GM12878 (cell line): ENCODE data around the gene AMHR2. TPM values are rescaled to one million over a fixed set of nuclear protein-coding genes. Genes with fewer than 3 reads are reported as not detected.

Experiments
- ATAC-seq: fragments of 200-7000 bp; cut with Tn5 transposase; 3 replicates; pipeline ENCODE4 v1.9.1; 2020; ENCODE audit warnings: mild to moderate bottlenecking, moderate library complexity
- BruUV-seq: library from RNA; stranded (reverse); fragments of 400-500 nt; replicated peaks from 2 replicates; lab custom pipeline; 2021; lab: Mats Ljungman, UMichigan
- CTCF ChIA-PET: fragments of 300-600 bp; sonication (Branson Sonifier 250); formaldehyde crosslinking; extraction: SDS; loops from one replicate; lab custom pipeline; 2021; ENCODE audit warnings: inconsistent platforms; lab: Yijun Ruan, JAX
- POLR2A ChIA-PET: fragments of 350-600 bp; formaldehyde crosslinking; extraction: SDS; loops from one replicate; lab custom pipeline; 2021; ENCODE audit warnings: inconsistent platforms; lab: Charles Lee
- RAD21 ChIA-PET: fragments of 300-600 bp; sonication (Branson Sonifier 250); formaldehyde crosslinking; loops from one replicate; lab custom pipeline; 2023; ENCODE audit warnings: antibody characterized with exemption; ENCODE audit not compliant: unreplicated experiment; lab: Charles Lee
- SMC1A ChIA-PET: fragments of 300-600 bp; sonication (Branson Sonifier 250); formaldehyde crosslinking; loops from one replicate; lab custom pipeline; 2023; ENCODE audit not compliant: unreplicated experiment, uncharacterized antibody; lab: Charles Lee
- DNase-seq: peaks from one replicate; pipeline ENCODE4 v3.0.0-alpha.2; 2011; ENCODE audit warnings: low read depth, low spot score
- FAIRE-seq: peaks from 3 replicates; lab custom pipeline; 2011; peaks lifted over from hg19 to GRCh38; lab: Jason Lieb, UNC
- H2AFZ ChIP-seq: 2 replicates; pipeline ENCODE4 v1.6.0; 2011; ENCODE audit warnings: low read depth, low read length, control low read depth; ENCODE audit not compliant: control insufficient read depth
- H3K27ac ChIP-seq: 2 replicates; pipeline ENCODE4 v1.5.1; 2011; ENCODE audit warnings: control low read depth; ENCODE audit not compliant: control insufficient read depth, insufficient read depth
- H3K27me3 ChIP-seq, 2 experiments: replicated peaks in 1 of 2; 2 replicates each; pipeline versions ENCODE4 v1.6.0 to v1.6.1; 2011; ENCODE audit warnings: low read length in 1 of 2; ENCODE audit not compliant: control insufficient read depth in 2 of 2, insufficient read depth in 2 of 2
- H3K36me3 ChIP-seq, 2 experiments: 2 replicates each; pipeline ENCODE4 v1.5.1; 2011; ENCODE audit warnings: low read length in 1 of 2; ENCODE audit not compliant: control insufficient read depth in 2 of 2, insufficient read depth in 2 of 2
- H3K4me1 ChIP-seq: 2 replicates; pipeline ENCODE4 v1.6.1; 2011; ENCODE audit warnings: mild to moderate bottlenecking, low read length, moderate library complexity, mixed read lengths; ENCODE audit not compliant: control insufficient read depth, insufficient read depth
- H3K4me2 ChIP-seq: 2 replicates; pipeline ENCODE4 v1.6.0; 2011; ENCODE audit warnings: control low read depth; ENCODE audit not compliant: control insufficient read depth, insufficient read depth
- H3K4me3 ChIP-seq: fragments of 200-600 bp; sonication (generic); 2 replicates; pipeline ENCODE4 v1.5.1; 2016
- H3K79me2 ChIP-seq: 2 replicates; pipeline ENCODE4 v1.6.0; 2011; ENCODE audit warnings: low read length; ENCODE audit not compliant: control insufficient read depth, insufficient read depth
- H3K9ac ChIP-seq: 2 replicates; pipeline ENCODE4 v1.8.0; 2011; ENCODE audit warnings: low read length, control low read depth, mixed read lengths; ENCODE audit not compliant: control insufficient read depth, insufficient read depth
- H3K9me3 ChIP-seq: replicated peaks from 3 replicates; pipeline ENCODE4 v1.5.1; 2011; ENCODE audit warnings: mild to moderate bottlenecking, low read length; ENCODE audit not compliant: control insufficient read depth, insufficient read depth
- H4K20me1 ChIP-seq: 2 replicates; pipeline ENCODE4 v1.6.0; 2011; ENCODE audit not compliant: control insufficient read depth, insufficient read depth
- CBX5 ChIP-seq: sonication (generic); IDR thresholded peaks from 2 replicates; pipeline ENCODE4 v1.6.1; 2016; ENCODE audit warnings: low read depth, moderate library complexity, mild to moderate bottlenecking, inconsistent platforms
- GATAD2B ChIP-seq: fragments of 450-650 bp; conservative IDR thresholded peaks from 2 replicates; pipeline ENCODE4 v1.6.1; 2017; ENCODE audit warnings: low read depth, mild to moderate bottlenecking, moderate library complexity
- NFYB ChIP-seq: IDR thresholded peaks from 2 replicates; pipeline ENCODE4 v1.6.1; 2011; ENCODE audit warnings: low read depth, mild to moderate bottlenecking, low read length, improper control_type of control experiment, moderate library complexity; ENCODE audit not compliant: insufficient read depth
- POU2F2 ChIP-seq: IDR thresholded peaks from 3 replicates; pipeline ENCODE4 v1.6.1; 2011; ENCODE audit warnings: low read depth, mild to moderate bottlenecking, low read length, borderline replicate concordance
- REST ChIP-seq: IDR thresholded peaks from 2 replicates; pipeline ENCODE4 v1.6.1; 2012; ENCODE audit warnings: mild to moderate bottlenecking, low read depth, low read length
- TBL1XR1 ChIP-seq: IDR thresholded peaks from 2 replicates; pipeline ENCODE4 v1.6.1; 2012; ENCODE audit warnings: low read depth, low read length, improper control_type of control experiment
- ZNF622 ChIP-seq: fragments of 450-650 bp; IDR thresholded peaks from 2 replicates; pipeline ENCODE4 v1.6.1; 2017; ENCODE audit warnings: mild to moderate bottlenecking, inconsistent platforms
- WGBS: methylation state at CpG from one replicate; pipeline ENCODE4 v1.1.6; 2016; ENCODE audit warnings: low lambda C conversion rate; ENCODE audit not compliant: insufficient replicate concordance, insufficient coverage; ENCODE audit errors: missing lambda C conversion rate; 5-methylcytosine and 5-hydroxymethylcytosine counted together
- in situ Hi-C: fragments of 300-500 bp; cut with MboI; formaldehyde crosslinking; loops from 9 replicates; pipeline ENCODE4 v1.14.3; 2018; ENCODE audit warnings: mixed read lengths
- intact Hi-C: fragments of 100-400 bp; cut with micrococcal nuclease; formaldehyde crosslinking; loops from one replicate; pipeline ENCODE4 v1.14.2; 2022; ENCODE audit not compliant: unreplicated experiment
- polyA plus RNA-seq, 11 experiments: library from polyadenylated mRNA; depleted of rRNA in 4 of 11; unstranded in 6 of 11; stranded (reverse) in 5 of 11; fragments of >200 nt; fragmentation: Nextera tagmentation in 4 of 11; fragmentation: Illumina TruSeq in 1 of 11; extraction: Ambion mirVana in 4 of 11; extraction: Trizol in 1 of 11; gene quantifications; 1 replicate in 1 of 11; 2 replicates in 10 of 11; pipeline versions ENCODE4 v1.2.1 to v1.2.3, GENCODE V29; 2011 to 2016; ENCODE audit warnings: inconsistent platforms in 2 of 11, missing spikeins in 2 of 11, low read depth in 1 of 11
- total RNA-seq, 4 experiments: library from RNA; depleted of rRNA in 3 of 4; stranded (reverse); fragments of >200 nt in 3 of 4; fragmentation: Illumina TruSeq in 1 of 4; extraction: Trizol in 1 of 4; gene quantifications; 2 replicates each; pipeline versions ENCODE4 v1.2.1 to v1.2.3, GENCODE V29; 2013 to 2021

AMHR2 gene
- total and polyA plus RNA-seq, 10 of the 15 experiments (the other 5 are each of a cell fraction or from before 2014, with no cell fraction given): 0.06 TPM; not detected in 9

- BruUV-seq: no TSS peak
- H3K36me3 ChIP-seq: no peaks in the 10 kb centered on the region
- H3K27me3 ChIP-seq: no peaks in the 10 kb centered on the region
- H3K4me3 ChIP-seq: no peak overlapping the region
- SMC1A ChIA-PET: interaction anchor here (1.1 to 7.7 kb wide), 2 partner anchors 16 to 73 kb away, joined by 4 to 164 read pairs; partner anchors contain the start of gene PRR13
- RAD21 ChIA-PET: interaction anchor here (1.1 to 3.0 kb wide), 3 partner anchors 43 to 72 kb away, joined by 3 to 28 read pairs (median 7); no protein-coding TSS in a partner anchor
- no peaks in the 10 kb centered on the region for H3K9me3 ChIP-seq
- H4K20me1 ChIP-seq: no peaks in the 10 kb centered on the region
- H3K27ac ChIP-seq: no peak overlapping the region
- no peak overlapping the region for H3K4me2 ChIP-seq
- WGBS: 36% methylated on average over 9 of the region's 9 CpGs
- TF ChIP-seq CBX5: no peak
- TF ChIP-seq NFYB: no peak
- TF ChIP-seq GATAD2B: no peak
- TF ChIP-seq ZNF622: no peak
- TF ChIP-seq TBL1XR1: no peak
- TF ChIP-seq REST: no peak
- no peak for TF ChIP-seq POU2F2
- TF ChIP-seq, all 136 proteins: peak for 0
- ATAC-seq (no peak), DNase-seq (no peak), FAIRE-seq (no peak)
- POLR2A ChIA-PET: interaction anchor here (0.6 to 1.2 kb wide), 4 partner anchors 55 to 814 kb away, joined by 3 to 5 read pairs (median 4); no protein-coding TSS in a partner anchor
- in situ Hi-C loops (loop anchor here (5.0 kb wide), 1 partner anchor 78 kb away; no protein-coding TSS in a partner anchor), intact Hi-C loops (loop anchor here (5.0 kb wide), 1 partner anchor 43 kb away; the partner anchor contains the start of gene SP1)
- H2AFZ ChIP-seq: no peak overlapping the region
- H3K4me1 ChIP-seq: peaks cover 4% of the 10 kb centered on the region; the same call in 1 of the 2 replicates
- H3K9ac ChIP-seq: no peak overlapping the region
- CTCF ChIA-PET: interaction anchor here (0.9 to 10.1 kb wide), 8 partner anchors 37 to 100 kb away, joined by 3 to 225 read pairs (median 4); partner anchors contain the start of genes AAAS and NPFF
- no peaks in the 10 kb centered on the region for H3K79me2 ChIP-seq
Measured at GRCh38 chr12:53424626-53425514, 1.2 kb downstream of the AMHR2 start.
